GM21619 (cell line): Measurements from ENCODE around the gene RXRA.
"Not testable (repeated sequence)": the region's sequence is repeated elsewhere in the genome, so short reads cannot be mapped to it uniquely, and the experiment has no call there.

Experiments used
- ATAC-seq: cut with Tn5 transposase; IDR thresholded peaks from one replicate; pipeline ENCODE4 v1.9.1; 2021; ENCODE audit not compliant: unreplicated experiment

Gene RXRA

DNA sequence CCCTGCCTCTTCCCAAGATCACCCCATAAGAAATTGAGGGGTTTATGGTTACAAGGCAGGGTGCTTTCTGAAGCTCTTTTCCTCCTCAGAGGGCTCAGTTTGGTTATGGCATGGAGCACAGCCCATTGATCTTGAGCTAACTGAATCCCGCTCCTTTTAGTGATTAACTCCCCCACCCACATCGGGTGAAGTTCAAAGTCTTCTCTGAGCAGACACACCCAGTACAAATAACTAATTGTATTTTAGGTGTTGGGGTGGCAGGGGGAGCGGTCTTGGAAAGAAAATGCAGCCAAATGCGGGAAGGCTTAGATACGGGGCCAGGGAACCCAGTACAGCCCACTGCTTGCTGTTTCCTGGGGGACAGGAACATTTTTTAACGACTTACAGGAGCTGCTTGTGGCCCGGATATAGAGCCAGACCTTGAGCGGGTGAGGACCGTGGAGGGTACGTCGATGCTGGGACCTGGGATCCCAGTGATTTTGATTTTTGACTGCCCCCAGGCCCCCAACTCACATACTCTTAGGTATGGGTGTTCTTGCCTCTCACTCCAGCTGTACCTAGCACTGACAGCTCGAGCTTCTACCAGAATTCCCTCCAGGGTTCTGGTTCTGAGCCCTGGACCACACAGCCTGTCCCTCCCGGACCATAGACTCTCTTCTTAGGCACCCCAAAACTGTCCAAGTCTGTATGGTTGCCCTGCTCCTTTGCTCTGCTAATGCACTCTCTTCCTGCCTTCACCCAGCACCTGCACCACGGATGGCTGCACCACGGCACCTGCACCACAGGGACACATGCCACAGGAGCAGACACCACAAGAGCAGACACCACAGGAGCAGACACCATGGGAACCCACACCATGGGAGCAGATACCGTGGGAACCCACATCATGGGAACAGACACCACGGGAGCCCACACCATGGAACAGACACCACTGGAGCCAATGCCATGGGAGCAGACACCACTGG lies 18.3 kb upstream of the RXRA start:
- ATAC-seq = no peak

DNA sequence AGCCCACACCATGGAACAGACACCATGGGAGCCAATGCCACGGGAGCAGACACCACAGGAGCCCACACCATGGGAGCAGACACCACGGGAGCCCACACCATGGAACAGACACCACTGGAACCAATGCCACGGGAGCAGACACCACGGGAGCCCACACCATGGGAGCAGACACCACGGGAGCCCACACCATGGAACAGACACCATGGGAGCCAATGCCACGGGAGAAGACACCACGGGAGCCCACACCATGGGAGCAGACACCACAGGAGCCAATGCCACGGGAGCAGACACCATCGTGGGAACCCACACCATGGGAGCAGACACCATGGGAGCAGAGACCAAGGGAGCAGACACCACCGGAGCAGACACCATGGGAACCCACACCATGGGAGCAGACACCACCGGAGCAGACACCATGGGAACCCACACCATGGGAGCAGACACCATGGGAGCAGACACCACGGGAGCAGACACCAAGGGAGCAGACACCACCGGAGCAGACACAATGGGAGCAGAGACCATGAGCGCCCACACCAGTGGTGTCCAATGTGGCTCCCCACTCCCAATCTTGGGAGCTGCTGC lies 17.5 kb upstream of the RXRA start:
- not testable (repeated sequence) for ATAC-seq

DNA sequence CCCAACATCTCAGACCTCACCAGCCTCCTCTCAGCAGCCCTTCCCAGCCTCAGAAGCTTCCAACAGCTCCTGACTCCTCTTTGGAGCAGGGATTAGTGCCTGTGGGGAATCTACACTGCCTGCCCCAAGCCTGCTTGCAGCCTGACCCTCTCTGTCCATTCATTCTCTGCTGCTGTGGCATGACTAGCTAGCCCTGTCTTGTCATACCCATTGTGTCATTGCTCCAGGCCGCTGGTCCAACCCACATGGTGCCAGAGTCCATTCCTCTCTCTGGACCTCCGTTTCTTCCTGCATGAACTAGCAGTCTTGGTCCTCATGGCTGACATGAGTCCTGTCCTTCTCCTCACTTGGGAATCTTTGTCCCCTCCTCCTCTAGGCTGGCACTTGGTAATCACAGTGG lies 12.8 kb upstream of the RXRA start:
- ATAC-seq = no peak

DNA sequence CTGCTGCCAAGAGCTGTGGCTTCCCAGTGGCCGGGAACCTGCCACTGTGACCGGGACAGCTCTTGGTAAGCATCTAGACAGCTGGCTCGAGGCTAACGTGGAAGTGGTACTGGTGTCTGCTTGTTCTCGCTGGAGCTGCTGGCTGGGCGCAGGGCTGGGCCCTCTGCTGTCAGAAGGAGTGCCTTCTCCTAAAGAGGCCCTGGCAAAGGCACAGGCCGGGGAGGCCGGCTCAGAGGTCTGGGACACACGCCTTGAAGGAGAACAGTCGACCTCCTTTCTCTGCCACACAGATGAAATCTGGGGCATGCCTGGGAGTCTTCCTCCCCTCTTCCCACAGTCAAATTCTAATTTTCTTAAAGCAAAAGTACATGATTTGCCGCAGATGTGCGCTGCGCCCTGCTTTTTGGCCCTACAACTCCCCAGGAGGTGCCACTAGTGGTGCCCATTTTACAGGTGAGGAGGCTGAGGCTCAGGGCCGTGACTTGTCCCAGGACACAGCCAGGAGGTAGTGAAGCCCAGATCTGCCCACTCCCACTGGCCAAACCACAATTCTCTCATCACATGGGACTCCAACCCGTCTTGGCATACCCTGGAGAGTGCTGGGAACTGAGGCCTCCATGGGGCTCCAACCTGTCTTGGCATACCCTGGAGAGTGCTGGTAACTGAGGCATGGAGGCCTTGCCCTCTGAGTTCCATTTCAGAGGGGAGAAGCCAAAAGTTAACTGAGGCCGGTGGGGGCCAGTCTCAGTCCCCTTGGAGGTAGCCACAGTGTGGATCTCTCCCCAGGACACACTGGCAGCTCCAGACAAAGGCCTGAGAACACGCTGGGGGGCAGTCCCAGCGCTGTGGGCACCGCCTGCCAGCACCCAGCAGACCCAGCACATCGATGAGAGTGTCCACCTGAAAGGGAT lies 12.0 kb upstream of the RXRA start:
- no peak for ATAC-seq

DNA sequence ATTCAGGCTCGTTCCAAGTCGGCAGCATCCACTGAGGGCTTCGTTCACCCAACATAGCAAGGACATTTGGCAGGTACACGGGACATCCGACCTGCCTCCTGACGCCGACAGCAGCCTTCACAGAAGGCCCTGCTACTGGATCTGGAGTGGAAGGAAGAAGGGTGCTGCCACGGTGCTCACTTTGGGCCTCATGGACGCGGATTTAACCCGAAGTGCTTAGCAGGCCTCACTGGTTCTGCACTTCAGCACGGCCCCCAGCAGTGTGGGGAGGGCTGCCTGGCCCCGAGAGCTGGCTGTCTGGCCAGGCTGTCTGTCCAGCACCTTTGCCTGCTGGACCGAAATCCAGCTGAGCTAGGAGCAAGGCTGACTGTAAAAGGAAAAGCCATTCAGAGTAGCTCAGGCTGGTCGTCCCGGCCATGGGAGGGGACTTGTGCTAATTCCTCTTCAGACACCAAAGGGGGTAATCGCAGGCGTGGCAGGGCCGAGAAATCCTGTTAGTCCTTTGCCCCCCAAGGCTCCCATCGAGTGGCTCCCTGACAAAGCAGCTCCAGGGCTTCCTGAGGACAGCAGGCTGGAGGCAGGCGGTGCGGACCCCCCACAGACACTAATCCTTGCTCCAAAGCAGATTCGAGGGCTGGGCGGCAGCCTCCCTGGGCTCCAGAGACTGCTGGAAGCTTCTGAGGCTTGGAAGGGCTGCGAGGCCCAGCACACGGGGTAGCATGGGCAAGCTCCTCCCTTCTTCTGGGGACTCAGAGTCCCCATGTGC lies 11.1 kb upstream of the RXRA start:
- ATAC-seq = no peak

DNA sequence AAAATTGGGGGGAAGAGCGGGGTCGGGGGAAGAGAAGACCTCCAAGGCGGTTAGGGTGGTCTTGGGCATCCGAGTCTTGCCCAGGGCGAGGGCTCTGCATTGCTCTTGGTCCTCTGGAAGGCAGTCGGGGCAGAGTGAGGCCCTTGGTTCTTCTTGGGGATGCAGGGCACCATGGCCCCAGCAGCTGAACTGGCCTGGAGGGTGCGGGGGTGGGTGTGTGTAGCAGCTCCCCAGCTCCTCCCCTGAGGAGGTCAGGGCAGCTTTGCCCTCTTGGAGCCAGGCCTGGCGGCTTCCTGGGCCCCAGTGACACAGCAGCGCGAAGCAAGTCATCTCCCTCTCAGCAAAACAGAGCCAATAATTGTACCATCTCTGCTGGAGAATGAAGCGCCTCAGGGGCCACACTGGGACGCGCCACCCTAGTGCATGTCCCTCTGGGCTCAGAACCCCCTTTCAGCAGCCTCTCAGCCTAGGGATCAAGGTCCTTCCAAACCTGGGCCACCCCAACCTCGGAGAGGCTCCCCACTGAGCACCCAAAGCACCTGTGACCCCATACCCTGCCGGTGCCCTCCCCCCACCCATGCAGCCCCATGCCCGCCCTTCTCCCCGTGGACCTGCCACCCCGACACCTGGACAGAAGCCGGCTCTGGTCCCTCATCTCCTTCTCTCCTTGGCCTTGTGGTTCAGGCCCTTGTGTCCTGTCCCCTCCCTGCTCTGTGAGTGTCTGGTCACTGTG lies 10.4 kb upstream of the RXRA start:
- no peak for ATAC-seq

DNA sequence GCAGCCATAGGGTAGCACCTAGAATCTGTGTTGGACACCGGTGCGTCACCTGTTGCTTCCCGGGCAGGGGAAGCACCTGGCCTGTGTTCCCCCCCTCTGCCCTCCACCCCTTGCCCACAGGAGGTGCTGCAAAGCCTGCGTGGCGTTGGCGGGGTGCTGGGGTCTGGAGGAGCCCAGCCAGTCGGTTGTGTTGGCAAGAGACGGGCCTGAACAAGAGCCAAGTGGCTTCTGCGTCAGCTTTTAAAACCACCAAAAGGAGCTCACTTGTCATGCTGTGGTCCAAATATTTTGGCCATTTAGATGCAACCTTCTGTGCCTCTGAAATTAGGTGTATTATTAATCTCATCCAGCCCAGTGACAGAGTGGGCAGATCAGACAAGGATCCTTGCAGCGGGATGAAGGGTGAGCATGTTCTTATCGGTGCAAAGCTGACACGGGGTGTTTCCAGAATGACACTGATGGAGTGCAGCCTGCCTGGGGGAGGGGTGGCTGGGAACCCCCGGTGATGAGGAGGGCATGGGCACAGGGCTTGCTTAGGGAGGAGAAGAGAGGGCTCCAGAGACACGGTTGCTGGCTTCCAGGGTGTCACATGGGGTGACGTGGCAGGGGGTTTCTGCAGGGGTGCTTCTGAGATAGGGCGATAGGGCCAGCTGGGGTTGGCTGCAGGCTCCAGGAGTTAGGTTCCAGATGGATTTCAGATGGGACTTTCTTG lies 9.7 kb upstream of the RXRA start:
- no peak for ATAC-seq

DNA sequence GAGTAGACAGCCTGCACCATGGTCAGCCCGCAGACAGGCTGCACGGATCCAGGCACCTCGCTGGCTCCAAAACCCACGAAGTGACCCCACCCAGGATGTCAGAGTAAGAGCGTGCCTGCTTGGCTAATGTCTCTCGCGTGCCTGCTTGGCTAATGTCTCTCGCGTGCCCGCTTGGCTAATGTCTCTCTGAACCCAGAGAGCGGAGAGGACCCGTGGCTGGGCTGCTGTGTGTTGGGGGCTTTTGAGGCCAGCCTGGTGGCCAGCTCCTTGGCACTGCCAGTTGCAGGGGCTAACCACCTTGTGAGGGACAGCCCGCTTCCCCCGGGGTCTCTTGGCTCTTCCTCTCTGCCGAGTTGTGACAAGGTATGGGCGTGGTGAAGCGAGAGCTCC lies 8.9 kb upstream of the RXRA start:
- no peak for ATAC-seq

DNA sequence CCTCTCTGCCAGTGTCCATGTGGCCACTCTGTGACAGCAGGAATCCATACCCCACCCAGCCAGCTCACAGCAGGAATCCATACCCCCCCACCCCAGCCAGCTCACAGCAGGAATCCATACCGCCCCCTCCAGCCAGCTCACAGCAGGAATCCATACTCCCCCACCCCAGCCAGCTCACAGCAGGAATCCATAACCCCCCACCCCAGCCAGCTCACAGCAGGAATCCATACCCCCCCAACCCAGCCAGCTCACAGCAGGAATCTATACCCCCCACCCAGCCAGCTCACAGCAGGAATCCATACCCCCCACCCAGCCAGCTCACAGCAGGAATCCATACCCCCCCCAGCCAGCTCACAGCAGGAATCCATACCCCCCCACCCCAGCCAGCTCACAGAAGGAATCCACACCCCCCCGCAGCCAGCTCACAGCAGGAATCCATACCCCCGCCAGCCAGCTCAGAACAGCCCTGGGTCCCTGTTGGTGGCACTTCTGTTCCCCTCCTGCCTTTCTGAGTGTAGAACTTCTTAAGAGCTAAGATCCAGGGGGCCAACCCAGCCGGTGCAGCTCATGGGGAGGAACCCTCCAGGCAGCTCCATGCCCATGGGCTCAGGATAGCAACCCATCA lies 8.4 kb upstream of the RXRA start:
- no peak for ATAC-seq

DNA sequence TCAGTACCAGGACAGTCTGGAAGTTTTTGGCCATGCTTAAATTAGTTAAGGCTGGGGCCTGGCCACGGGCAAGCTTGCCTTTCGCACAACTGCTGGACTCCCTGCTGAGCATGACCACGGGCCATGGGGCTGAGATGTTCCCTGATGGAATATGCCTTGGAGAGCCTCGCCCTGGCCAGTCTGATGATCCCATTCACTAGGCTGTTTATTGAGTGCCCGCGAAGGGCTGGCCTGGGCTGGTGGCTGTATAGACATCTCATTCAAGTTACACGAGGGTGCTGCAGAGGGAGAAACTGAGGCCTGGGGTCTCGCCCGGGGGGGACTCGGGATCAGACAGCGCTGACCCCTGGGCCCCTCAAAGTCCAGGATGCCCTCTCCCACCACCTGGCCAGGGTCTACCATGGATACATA lies 7.8 kb upstream of the RXRA start:
- ATAC-seq = no peak

DNA sequence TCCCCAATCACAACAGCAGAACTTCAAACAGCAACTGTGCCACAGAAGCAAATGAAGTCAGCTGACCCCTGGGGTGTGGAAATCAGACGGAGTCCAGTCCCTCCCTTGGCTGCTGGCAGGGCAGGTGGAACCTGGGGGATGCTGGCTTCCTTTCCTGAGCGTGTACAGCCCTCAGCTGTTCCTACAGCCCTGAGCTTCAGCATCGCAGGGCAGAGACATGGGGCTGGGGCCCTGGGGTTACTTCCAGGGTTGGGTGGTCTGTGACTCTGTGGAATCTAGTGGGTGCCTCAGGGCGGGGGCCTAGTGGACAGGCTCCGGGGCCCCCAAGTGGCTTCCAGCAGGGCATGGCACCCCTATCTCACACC lies 7.3 kb upstream of the RXRA start:
- ATAC-seq = no peak

DNA sequence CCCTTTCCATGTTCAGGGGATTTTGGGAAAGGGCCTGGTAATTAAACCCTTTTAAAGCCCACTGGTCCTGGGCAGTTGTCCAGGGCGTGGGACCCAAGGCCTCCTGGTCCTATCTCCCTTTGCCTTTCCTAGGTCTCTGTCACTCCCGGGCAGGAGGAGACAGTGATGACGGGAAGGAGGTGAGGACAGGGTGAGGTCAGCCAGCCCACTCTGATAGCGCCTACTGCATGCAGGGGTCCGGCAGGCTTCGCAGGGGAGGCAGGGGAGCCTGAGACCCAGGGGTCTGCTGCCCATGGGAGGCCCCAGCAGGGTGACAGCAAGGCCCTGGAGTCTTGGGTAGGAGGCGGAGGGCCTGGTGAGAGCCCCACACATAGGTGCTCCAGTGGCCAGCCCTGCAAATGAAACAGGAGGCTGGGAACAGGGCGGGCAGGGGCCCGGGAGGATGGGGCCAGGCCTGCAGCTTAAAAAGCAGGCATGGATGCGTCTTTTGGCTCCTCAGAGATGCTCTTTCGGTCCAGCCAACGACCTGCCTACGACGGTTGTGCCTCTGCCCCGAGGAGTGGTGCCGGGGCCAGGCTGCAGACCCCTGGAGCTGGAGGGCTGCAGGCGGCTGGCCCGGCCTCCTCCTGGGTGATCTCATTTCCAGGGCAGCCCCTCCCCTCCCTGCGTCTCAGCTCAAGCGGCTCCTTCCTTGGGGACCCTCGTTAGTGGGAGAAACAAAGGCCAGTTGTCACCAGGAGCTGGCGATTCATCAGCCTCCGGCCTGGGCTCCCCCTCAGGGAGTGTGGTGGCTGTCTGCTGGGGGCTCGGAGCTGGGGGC lies 6.7 kb upstream of the RXRA start:
- no peak for ATAC-seq

DNA sequence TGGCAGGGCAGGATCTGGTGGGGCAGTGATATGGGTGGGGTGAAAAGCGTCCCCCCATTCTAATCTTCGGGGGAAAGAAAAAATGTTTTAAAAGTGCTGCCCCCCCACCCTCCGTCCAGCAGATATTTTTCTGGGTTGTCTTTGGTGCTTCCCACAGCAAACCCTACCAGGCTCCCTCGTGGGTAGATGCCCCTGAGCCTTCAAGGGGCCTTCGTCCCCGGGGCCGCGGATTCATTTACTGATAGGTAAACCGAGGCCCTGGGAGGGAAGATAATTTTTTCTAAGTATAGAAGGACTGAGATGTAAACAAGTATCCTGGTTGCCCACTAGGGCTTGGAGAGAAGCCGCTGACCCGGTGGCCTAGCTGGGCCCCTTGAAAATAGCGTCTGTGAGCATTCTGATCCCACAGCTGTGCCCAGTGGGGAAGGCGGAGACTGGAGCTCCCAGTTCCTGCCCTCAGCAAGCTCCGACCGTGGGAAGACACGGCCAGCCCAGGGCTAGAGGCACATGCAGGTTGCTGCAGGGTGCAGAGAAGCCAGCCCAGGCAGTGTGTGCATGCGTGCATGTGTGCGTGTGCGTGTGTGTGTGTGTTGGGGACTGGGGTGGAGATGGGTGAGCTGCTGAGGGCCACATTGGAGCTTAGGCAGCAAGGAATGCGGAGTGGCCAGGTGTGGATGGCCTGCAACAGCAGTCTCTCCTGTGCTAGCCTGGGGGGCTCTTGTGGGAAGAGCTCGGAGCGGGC lies 6.0 kb upstream of the RXRA start:
- no peak for ATAC-seq

DNA sequence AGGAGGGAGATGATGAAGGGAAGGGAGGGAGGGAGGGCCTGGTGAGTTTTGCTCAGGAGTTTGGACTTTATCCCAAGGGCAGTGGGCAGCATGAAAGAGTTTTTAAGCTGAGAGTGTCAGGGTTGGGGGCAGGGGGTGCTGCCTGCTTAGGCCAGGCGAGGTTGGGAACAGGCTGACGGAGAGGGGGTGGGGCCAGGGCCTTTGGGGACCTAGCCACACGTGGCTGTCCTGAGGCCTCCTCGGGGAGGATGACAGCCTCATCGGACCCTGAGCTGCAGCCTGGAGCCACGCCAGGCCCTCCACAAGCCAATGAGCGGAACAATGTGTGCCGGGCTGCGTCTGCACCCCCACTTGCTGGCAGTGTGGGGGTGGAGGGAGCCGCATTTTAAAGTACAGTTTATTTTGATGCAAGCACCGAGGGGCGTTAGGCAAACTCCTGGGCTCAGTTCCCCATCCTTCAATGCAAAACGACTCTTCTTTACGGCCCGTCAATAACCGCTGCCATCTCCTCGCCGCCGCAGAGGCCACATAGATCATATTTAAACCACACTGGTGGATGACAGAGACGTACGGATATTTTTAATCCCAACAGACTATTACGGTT lies 5.3 kb upstream of the RXRA start:
- ATAC-seq = no peak

DNA sequence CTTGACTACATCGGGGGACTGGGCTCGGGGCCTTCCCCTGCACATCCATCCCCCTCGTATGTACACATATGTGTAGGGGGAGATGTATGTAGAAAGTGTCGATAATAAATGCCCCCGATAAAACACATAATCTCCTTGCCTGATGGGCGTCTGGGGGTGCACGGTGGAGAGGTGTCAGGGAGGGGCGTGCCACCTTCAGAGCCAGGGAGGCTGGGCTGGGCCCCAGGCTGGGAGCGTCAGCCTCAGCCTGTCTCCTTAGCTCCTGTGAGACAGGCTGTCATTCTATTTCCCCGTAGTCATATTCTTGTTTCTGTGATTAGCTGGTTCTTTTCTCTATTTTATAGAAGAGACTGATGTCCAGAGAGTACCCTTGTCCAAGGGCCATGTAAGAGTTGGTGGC lies 4.7 kb upstream of the RXRA start:
- no peak for ATAC-seq

DNA sequence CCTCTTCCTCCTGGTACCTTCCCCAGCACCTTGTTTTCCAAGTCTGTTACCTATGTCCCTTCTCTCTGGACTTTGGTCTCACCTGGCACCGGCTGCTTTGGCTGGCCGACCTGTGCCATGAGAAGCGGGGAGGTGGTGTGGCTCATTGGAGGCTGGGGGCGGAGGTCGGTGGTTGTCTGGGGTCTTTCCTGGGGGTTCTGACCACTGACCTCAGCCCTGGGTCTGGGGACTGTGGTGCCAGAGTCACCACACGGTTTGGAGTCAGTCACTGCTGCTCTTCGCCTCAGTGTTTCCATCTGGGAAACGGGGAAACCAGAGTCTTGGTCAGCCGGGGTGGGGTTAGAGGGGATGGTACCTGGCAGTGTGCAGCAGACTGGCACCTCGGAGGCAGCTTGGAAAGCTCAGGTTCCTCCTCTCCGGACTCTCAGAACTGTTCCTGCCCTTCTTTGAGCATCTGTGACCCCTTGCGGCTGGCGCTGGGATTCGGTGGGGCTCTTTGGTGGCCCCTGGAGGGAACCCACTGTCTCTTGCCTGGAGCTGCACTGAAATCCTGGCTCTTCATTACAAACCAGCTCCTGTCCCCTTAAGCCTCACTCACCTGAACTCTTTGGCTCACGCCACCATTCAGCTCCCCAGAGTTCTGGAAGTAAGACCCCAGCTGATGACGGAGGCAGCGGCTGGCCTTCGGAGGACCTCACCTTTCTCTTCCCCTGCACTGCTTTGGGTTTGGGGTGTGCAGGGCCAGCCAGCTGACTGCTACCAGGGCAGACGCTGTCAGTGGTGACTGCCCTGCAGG lies 4.1 kb upstream of the RXRA start:
- ATAC-seq = no peak
